Measurements from ENCODE around the gene ZNF708.
"Not testable (repeated sequence)": the region's sequence is repeated elsewhere in the genome, so short reads cannot be mapped to it uniquely, and the experiment has no call there.

Gene ZNF708

GRCh38 chr19:21308773-21309172 is 20.4 kb downstream of the ZNF708 start:
- no peak for DNase-seq (ENCODE audit: low read depth, low spot score)
- in situ Hi-C loops (cut with HindIII; ENCODE audit: low sequenced_read_pairs), result no loop called here
- TF ChIP-seq, protein P1, sequence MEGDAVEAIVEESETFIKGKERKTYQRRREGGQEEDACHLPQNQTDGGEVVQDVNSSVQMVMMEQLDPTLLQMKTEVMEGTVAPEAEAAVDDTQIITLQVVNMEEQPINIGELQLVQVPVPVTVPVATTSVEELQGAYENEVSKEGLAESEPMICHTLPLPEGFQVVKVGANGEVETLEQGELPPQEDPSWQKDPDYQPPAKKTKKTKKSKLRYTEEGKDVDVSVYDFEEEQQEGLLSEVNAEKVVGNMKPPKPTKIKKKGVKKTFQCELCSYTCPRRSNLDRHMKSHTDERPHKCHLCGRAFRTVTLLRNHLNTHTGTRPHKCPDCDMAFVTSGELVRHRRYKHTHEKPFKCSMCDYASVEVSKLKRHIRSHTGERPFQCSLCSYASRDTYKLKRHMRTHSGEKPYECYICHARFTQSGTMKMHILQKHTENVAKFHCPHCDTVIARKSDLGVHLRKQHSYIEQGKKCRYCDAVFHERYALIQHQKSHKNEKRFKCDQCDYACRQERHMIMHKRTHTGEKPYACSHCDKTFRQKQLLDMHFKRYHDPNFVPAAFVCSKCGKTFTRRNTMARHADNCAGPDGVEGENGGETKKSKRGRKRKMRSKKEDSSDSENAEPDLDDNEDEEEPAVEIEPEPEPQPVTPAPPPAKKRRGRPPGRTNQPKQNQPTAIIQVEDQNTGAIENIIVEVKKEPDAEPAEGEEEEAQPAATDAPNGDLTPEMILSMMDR (IDR thresholded peaks at IDR 0.05; ENCODE audit: low read depth, low read length), result no peak
- H3K4me3 ChIP-seq (ENCODE audit: low read depth, low read length), result no peak overlapping the region

DNA sequence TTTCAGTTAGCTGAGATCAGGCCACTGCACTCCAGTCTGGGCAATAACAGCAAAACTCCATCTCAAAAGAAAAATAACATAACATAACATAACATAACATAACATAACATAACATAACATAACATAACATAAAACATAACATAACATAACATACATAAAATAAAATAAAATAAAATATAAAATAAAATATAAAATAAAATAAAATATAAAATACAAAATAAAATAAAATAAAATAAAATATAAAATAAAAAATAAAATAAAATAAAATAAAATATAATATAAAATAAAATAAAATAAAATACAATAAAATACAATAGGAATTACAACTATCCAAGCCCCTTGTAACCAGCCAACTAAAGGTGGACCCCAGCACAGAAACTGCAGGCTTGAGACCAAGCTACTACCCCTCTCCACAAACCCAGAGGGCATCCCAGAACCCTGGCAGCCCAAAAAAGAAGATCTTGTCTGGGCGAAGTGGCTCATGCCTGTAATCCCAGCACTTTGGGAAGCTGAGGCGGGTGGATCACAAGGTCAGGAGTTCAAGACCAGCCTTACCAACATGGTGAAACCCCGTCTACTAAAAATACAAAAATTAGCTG is 22.2 kb downstream of the ZNF708 start:
- H3K4me3 ChIP-seq (ENCODE audit: low read depth, low read length); in situ Hi-C loops (cut with HindIII; ENCODE audit: low sequenced_read_pairs); DNase-seq (ENCODE audit: low read depth, low spot score): not testable (repeated sequence)

DNA sequence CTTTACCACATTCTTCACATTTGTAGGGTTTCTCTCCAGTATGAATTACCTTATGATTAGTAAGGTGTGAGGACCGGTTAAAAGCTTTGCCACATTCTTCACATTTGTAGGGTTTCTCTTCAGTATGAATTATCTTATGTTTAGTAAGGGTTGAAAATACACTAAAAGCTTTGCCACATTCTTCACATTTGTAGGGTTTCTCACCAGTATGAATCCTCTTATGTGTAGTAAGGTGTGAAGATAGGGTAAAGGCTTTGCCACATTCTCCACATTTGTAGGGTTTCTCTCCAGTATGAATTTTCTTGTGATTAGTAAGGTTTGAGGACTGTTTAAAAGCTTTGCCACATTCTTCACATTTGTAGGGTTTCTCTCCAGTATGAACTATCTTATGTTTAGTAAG is 35.4 kb downstream of the ZNF708 start:
- DNase-seq (ENCODE audit: low read depth, low spot score); H3K4me3 ChIP-seq (ENCODE audit: low read depth, low read length); in situ Hi-C loops (cut with HindIII; ENCODE audit: low sequenced_read_pairs): not testable (repeated sequence)

DNA sequence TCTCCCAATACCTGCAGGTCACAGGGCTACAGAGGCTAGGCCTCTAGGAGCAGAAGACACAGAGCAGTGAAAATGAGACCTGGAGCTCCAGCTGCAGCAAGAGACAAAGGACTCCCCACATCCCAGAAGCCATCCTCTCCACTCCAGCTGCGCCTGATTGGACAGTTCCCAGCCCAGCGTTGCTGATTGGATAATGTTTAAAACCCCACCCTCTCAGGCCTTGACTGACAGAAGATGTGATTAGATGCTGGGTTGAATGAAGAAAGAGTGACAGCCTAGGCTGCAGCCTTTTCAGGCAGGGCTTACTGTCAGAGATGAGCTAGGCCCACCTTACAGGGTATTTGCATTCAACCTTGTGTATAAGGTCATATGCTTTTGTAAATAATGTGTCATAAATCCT is 59.4 kb downstream of the ZNF708 start:
- in situ Hi-C loops (cut with HindIII; ENCODE audit: low sequenced_read_pairs), result no loop called here
- no peak overlapping the region for H3K4me3 ChIP-seq (ENCODE audit: low read depth, low read length)
- no peak for DNase-seq (ENCODE audit: low read depth, low spot score)
- TF ChIP-seq, protein P1 (IDR thresholded peaks at IDR 0.05; ENCODE audit: low read depth, low read length), result no peak

DNA sequence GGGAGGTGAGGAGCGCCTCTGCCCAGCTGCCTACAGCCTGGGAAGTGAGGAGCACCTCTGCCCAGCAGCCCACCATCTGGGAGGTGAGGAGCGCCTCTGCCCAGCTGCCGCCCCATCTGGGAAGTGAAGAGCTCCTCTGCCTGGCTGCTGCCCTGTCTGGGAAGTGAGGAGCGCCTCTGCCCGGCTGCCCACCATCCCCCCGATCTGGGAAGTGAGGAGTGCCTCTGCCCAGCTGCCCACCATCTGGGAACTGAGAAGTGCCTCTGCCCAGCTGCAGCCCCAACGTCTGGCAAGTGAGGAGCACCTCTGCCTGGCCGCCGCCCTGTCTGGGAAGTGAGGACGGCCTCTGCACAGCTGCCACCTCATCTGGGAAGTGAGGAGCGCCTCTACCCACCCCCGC is 64.3 kb downstream of the ZNF708 start:
- no peak overlapping the region for H3K4me3 ChIP-seq (ENCODE audit: low read depth, low read length)
- in situ Hi-C loops (cut with HindIII; ENCODE audit: low sequenced_read_pairs), result no loop called here
- no peak for DNase-seq (ENCODE audit: low read depth, low spot score)
- TF ChIP-seq, protein P1 (IDR thresholded peaks at IDR 0.05; ENCODE audit: low read depth, low read length), result no peak

GRCh38 chr19:21264416-21264815 is 64.8 kb downstream of the ZNF708 start:
- TF ChIP-seq, protein P1 (IDR thresholded peaks at IDR 0.05; ENCODE audit: low read depth, low read length), result no peak
- no peak for DNase-seq (ENCODE audit: low read depth, low spot score)
- in situ Hi-C loops (cut with HindIII; ENCODE audit: low sequenced_read_pairs), result no loop called here
- H3K4me3 ChIP-seq (ENCODE audit: low read depth, low read length), result no peak overlapping the region

DNA sequence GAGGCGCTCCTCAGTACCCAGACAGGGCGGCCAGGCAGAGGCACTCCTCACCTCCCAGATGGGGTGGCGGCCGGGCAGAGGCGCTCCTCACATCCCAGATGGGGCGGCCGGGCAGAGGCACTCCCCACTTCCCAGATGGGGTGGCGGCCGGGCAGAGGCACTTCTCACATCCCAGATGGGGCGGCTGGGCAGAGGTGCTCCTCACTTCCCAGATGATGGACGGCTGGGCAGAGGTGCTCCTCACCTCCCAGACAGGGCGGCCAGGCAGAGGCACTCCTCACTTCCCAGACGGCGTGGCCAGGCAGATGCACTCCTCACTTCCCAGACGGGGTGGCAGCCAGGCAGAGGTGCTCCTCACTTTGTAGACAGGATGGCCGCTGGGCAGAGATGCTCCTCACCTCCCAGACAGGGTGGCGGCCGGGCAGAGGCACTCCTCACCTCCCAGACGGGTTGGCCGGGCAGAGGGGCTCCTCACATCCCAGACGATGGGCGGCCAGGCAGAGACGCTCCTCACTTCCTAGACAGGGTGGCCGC is 68.3 kb downstream of the ZNF708 start:
- H3K4me3 ChIP-seq (ENCODE audit: low read depth, low read length); DNase-seq (ENCODE audit: low read depth, low spot score); in situ Hi-C loops (cut with HindIII; ENCODE audit: low sequenced_read_pairs): not testable (repeated sequence)

DNA sequence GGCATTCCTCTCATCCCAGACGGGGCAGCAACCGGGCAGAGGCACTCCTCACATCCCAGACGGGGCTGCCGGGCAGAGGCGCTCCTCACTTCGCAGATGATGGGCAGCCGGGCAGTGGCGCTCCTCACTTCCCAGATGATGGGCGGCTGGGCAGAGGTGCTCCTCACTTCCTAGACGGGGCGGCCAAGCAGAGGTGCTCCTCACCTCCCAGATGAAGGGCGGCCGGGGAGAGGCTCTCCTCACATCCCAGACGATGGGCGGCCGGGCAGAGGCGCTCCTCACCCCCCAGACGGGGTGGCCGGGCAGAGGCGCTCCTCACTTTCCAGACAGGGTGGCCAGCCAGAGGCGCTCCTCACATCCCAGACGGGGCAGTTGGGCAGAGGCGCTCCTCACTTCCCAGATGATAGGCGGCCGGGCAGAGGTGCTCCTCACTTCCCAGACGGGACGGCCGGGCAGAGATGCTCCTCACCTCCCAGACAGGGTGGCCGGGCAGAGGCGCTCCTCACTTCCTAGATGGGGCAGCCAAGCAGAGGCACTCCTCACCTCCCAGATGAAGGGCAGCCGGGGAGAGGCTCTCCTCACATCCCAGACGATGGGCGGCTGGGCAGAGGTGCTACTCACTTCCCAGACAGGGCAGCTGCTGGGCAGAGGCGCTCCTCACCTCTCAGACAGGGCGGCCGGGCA is 68.9 kb downstream of the ZNF708 start:
- no peak overlapping the region for H3K4me3 ChIP-seq (ENCODE audit: low read depth, low read length)
- DNase-seq (ENCODE audit: low read depth, low spot score), result no peak
- in situ Hi-C loops (cut with HindIII; ENCODE audit: low sequenced_read_pairs), result no loop called here
- TF ChIP-seq, protein P1 (IDR thresholded peaks at IDR 0.05; ENCODE audit: low read depth, low read length), result no peak

DNA sequence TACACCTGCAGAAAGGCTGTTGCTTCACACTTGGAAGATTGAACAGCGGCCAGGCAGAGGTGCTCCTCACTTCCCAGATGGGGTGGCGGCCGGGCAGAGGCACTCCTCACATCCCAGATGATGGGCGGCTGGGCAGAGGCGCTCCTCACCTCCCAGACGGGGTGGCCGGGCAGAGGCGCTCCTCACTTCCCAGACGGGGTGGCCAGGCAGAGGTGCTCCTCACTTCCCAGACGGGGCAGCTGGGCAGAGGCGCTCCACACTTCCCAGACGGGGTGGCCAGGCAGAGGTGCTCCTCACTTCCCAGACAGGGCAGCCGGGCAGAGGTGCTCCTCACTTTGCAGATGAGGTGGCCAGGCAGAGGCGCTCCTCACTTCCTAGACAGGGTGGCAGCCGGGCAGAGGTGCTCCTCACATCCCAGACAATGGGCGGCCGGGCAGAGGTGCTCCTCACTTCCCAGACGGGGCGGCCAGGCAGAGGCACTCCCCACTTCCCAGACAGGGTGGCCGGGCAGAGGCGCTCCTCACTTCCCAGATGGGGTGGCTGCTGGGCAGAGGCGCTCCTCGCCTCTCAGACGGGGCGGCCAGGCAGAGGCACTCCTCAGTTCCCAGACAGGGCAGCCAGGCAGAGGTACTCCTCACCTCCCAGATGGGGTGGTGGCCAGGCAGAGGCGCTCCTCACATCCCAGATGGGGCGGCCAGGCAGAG is 69.6 kb downstream of the ZNF708 start:
- DNase-seq (ENCODE audit: low read depth, low spot score); H3K4me3 ChIP-seq (ENCODE audit: low read depth, low read length); in situ Hi-C loops (cut with HindIII; ENCODE audit: low sequenced_read_pairs): not testable (repeated sequence)
